Ovary (tissue), 9 donors: ENCODE measurements around the gene NCKIPSD. TPM values are rescaled to one million over a fixed set of nuclear protein-coding genes. Genes with fewer than 3 reads are reported as not detected.
"Not testable (repeated sequence)": the region's sequence is repeated elsewhere in the genome, so short reads cannot be mapped to it uniquely, and the experiment has no call there.

Experiments
- DNase-seq, 5 donors: peaks; one replicate each; pipeline ENCODE4 v3.0.0-alpha.2; 2019 to 2020
- H3K27ac ChIP-seq, 2 donors: fragments of 200-600 bp; one replicate each; pipeline versions ENCODE4 v1.5.1 to v1.8.0; 2019 to 2022
- H3K27me3 ChIP-seq: fragments of 200-600 bp; one replicate; pipeline ENCODE4 v1.8.0; 2022
- H3K36me3 ChIP-seq: fragments of 200-600 bp; sonication (generic); one replicate; pipeline ENCODE4 v1.5.1; 2019
- H3K4me1 ChIP-seq: one replicate; pipeline ENCODE4 v1.8.1; 2013; ENCODE audit warnings: mild to moderate bottlenecking, moderate library complexity; ENCODE audit not compliant: insufficient read depth
- H3K4me3 ChIP-seq: fragments of 200-600 bp; sonication (generic); one replicate; pipeline ENCODE4 v1.5.1; 2017
- H3K9me3 ChIP-seq, 2 donors: fragments of 200-600 bp in 1 of 2; sonication (generic) in 1 of 2; one replicate each; pipeline versions ENCODE4 v1.5.1 to v1.8.1; 2013 to 2019; ENCODE audit warnings: mild to moderate bottlenecking in 1 of 2, moderate library complexity in 1 of 2
- EP300 ChIP-seq: sonication (generic); formaldehyde crosslinking; IDR thresholded peaks from one replicate; pipeline ENCODE4 v1.6.1; 2017; ENCODE audit warnings: antibody characterized with exemption
- POLR2A ChIP-seq: fragments of 450-650 bp; IDR thresholded peaks from one replicate; pipeline ENCODE4 v1.6.1; 2017; ENCODE audit warnings: antibody characterized with exemption, mild to moderate bottlenecking, moderate library complexity
- WGBS, 3 donors: extraction: QIAGEN DNeasy Blood & Tissue Kit in 1 of 3; methylation state at CpG; one replicate each; pipeline versions ENCODE4 v1.1.5 to v1.1.7; 2013 to 2017; 5-methylcytosine and 5-hydroxymethylcytosine counted together
- intact Hi-C, 4 donors: fragments of 100-400 bp; cut with DNase I; formaldehyde crosslinking; loops; one replicate each; pipeline versions ENCODE4 v1.11.0 to v1.15.1; 2022 to 2023
- polyA plus RNA-seq, 2 donors: library from polyadenylated mRNA; stranded (reverse); fragments of 200-250 nt in 1 of 2; fragments of 350-450 nt in 1 of 2; fragmentation: Illumina TruSeq in 1 of 2; extraction: RNeasy Lipid Tissue Mini Kit (QIAGEN cat#74804) in 1 of 2; gene quantifications; one replicate each; pipeline ENCODE4 v1.2.3, GENCODE V29; 2013 to 2014
- total RNA-seq, 7 donors: library from RNA; depleted of rRNA in 2 of 7; stranded (reverse); fragments of >200 nt in 2 of 7; fragmentation: NEBNext Ultra II Directional in 3 of 7; extraction: Animal tissue kit (Norgen Biotek cat#: 25700) in 3 of 7; gene quantifications; one replicate each; pipeline versions ENCODE4 v1.1.0 to v1.2.4, GENCODE V29; 2016 to 2023
- TF ChIP-seq, protein P1 (sequence below), 3 donors: fragments of 450-650 bp in 2 of 3; fragments of 200-600 bp in 1 of 3; IDR thresholded peaks; one replicate each; pipeline versions ENCODE4 v1.5.1 to v1.8.0; 2016 to 2022; ENCODE audit warnings: antibody characterized with exemption in 3 of 3, mild to moderate bottlenecking in 1 of 3
- donor health status: DM: no; HTN: no; CAD: no; lungs with moderate emphysema.
- donor health status: DM: no; HTN: no; CAD: no.
- donor health status: Bipolar disorder and iron deficiency.
- donor health status: DM: yes; HTN: yes; CAD: no.
- donor health status: DM: no; HTN: no; CAD: no.
- donor health status: DM: yes; HTN: yes; CAD: no.

The NCKIPSD gene
- total and polyA plus RNA-seq, 9 donors: 8.0 to 58.6 (median 34.0) TPM

DNA sequence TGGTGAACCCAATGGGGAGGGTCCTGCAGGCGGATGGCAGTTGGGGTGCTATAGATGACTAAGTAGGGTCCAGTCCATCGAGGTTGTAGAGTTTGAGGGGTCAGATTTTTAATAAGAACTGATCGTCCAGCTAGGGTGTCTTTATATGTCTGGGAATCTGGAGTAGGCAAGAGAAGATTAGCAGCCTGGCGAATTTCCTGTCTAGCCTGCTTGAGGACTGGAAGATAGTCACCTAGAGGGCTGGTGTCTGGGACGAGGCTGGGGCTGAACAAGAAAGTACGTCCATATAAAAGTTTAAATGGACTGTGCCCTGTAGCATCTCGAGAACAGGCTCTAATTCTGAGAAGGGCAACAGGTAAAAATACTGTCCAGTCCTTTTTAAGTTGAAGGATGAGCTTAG lies 38.0 kb upstream of the NCKIPSD start:
- no peak for DNase-seq
- Histone ChIP-seq H3K4me3 (no peak overlapping the region), H3K9me3 (no peaks in the 10 kb centered on the region), H3K36me3 (no peaks in the 10 kb centered on the region), H3K27me3 (no peaks in the 10 kb centered on the region), H3K4me1 (no peaks in the 10 kb centered on the region), H3K27ac (no peak overlapping the region)
- WGBS, 3 donors: 92 to 93% (median 92%) methylated on average over 7 of the region's 7 CpGs
- intact Hi-C loops: no loop called here
- TF ChIP-seq EP300 (no peak), POLR2A (no peak)
- TF ChIP-seq, protein P1, sequence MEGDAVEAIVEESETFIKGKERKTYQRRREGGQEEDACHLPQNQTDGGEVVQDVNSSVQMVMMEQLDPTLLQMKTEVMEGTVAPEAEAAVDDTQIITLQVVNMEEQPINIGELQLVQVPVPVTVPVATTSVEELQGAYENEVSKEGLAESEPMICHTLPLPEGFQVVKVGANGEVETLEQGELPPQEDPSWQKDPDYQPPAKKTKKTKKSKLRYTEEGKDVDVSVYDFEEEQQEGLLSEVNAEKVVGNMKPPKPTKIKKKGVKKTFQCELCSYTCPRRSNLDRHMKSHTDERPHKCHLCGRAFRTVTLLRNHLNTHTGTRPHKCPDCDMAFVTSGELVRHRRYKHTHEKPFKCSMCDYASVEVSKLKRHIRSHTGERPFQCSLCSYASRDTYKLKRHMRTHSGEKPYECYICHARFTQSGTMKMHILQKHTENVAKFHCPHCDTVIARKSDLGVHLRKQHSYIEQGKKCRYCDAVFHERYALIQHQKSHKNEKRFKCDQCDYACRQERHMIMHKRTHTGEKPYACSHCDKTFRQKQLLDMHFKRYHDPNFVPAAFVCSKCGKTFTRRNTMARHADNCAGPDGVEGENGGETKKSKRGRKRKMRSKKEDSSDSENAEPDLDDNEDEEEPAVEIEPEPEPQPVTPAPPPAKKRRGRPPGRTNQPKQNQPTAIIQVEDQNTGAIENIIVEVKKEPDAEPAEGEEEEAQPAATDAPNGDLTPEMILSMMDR (IDR thresholded peaks at IDR 0.05): no peak

DNA sequence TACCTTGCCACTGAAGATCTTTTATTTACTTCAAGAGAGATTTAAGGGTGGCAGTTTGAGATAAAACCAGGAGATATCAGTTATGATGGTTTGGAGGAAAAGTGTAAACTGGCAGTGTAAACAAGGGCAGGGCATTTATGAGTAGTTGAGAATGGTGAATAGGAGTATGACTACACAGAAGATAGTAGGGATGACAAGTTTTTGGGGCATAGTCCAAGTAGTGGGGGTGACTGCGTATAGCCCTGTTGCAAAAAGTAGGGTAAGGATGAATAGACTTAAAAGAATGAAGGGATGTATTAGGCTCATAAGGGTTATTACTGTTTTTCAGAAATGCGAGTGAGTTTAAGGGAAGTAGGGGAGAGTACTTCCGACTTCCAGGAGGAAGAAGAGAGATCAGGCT lies 37.6 kb upstream of the NCKIPSD start:
- H3K36me3 ChIP-seq, H3K9me3 ChIP-seq, H3K27me3 ChIP-seq, H3K4me3 ChIP-seq, H3K4me1 ChIP-seq, DNase-seq, H3K27ac ChIP-seq, intact Hi-C loops: not testable (repeated sequence)
- 85 to 87% (median 86%) methylated on average over 3 of the region's 3 CpGs for WGBS, 3 donors

DNA sequence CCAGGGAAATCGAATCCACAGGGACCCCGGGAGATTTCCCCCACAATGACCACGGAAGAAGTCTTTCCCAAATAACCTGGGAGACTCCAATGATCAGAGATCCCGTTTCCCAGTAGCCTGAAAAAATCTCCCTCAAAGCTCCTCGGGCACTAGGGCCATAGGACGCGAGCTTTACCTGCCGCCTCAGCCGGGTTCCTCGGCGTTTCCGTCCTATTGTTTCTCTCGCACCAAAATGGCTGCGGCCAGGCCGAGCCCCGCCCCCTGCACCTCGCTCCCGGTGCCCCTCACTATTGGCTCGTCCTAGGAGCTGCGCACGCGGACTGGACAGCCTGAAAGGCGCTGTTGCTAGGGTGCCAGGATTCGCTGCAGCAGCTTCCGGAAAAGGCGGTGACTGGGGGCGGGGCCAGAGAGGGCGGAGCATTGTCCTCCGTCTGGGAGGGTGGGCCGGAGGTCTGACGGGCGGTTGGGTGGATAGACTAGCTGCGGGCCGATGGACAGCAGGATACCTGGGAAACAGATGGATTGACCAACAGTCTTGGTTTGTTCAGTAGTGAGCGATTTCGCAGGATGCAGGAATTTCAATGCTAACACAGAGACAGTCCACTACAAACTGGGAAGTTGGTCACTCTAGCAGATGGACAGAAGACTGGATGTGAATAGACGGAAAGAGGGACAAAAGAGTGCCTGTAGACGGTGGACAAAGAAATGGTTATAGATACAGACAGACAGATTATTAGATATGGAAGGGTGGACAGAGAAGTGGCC lies 31.4 kb upstream of the NCKIPSD start, which contains the start of gene IP6K2:
Gene IP6K2, minus strand, starts transcription at position 240 of the 765 bp plus-strand sequence. CDS start 21,930 bp downstream, outside the sequence.
- H3K4me3 ChIP-seq: peak within 1 kb of the TSS; percentile 87
- peak; percentile 99 for DNase-seq
- no peaks in the 10 kb centered on the region for H3K36me3 ChIP-seq
- H3K4me1 ChIP-seq: peaks cover 8% of the 10 kb centered on the region
- WGBS, 3 donors: 3% methylated on average over 38 of the region's 38 CpGs
- TF ChIP-seq, protein P1 (IDR thresholded peaks at IDR 0.05): no peak
- TF ChIP-seq EP300 (no peak), POLR2A (peak; percentile 70)
- peak within 1 kb of the TSS; percentile 35 to 58 for H3K27ac ChIP-seq
- H3K9me3 ChIP-seq: no peaks in the 10 kb centered on the region
- H3K27me3 ChIP-seq: no peaks in the 10 kb centered on the region
- intact Hi-C loops: no loop called here

DNA sequence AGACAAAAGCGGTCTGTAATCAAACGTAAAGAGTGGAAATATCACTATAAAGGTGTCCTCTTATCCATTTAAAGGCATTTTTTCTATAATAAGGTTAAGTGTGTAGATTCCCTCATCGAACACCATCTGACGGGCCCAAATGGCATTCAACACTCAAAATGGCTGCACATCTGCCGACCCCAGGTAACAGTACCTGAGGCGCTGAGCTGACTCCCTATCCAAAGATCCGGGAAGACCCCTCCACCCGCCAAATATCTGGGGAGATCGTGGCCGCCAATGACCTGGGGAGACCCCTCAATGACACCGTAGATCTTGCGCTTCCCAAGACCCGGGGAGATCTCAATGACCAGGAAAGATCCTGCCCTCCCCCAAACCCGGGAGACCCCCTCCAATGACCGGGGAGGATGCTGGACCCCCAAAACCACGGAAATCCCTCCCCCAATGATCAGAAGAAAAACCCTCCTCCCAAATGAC lies 30.8 kb upstream of the NCKIPSD start:
- intact Hi-C loops: no loop called here
- peak overlapping the region; percentile 35 to 58 for H3K27ac ChIP-seq
- H3K4me1 ChIP-seq: peaks cover 10% of the 10 kb centered on the region
- no peaks in the 10 kb centered on the region for H3K9me3 ChIP-seq
- WGBS, 3 donors: 0 to 2% (median 0%) methylated on average over 12 to 16 of the region's 16 CpGs
- TF ChIP-seq, protein P1 (IDR thresholded peaks at IDR 0.05): no peak
- no peak for TF ChIP-seq EP300
- no peak for TF ChIP-seq POLR2A
- H3K36me3 ChIP-seq: no peaks in the 10 kb centered on the region
- H3K27me3 ChIP-seq: no peaks in the 10 kb centered on the region
- peak overlapping the region; percentile 87 for H3K4me3 ChIP-seq
- DNase-seq: peak in 2 of 5 donors; percentile 18 to 51

DNA sequence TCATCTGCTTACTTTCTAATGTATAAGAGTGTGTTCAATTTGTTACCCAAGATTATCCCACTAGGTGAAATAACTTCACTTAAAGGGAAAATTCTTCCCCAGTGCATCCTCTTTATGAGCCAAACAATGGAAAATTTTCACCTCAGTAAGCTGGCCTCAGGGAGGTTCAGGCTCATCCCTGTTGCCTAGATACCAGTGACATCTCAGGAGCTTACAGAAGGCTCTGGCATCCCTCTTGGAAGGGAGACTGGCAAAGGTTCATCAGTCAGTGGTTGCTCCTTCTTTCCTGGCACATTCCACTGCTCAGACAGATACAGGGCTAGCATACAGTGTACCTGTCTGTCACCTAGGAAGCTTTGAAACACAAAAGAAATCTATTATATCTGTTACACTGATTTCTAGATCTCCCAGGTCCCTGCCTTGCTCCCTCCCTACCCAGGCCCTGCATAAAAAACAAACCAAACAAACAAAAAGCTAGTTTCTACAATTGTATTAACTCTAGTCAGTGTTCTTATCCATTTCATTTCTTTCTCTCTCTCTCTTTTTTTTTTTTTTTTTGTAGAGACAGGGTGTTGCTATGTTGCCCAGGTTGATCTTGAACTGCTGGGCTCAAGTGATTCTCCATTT lies 29.6 kb upstream of the NCKIPSD start:
- no peak overlapping the region for H3K27ac ChIP-seq
- intact Hi-C loops: no loop called here
- H3K4me1 ChIP-seq: peaks cover 10% of the 10 kb centered on the region

More for the DNA sequence above, 29.6 kb upstream of the NCKIPSD start:
- no peak for DNase-seq
- no peaks in the 10 kb centered on the region for H3K27me3 ChIP-seq
- TF ChIP-seq, protein P1 (IDR thresholded peaks at IDR 0.05): no peak
- TF ChIP-seq POLR2A (no peak), EP300 (no peak)
- peak overlapping the region; percentile 6 for H3K4me3 ChIP-seq
- no peaks in the 10 kb centered on the region for H3K36me3 ChIP-seq
- no peaks in the 10 kb centered on the region for H3K9me3 ChIP-seq
